ENCODE results near the gene MZB1.
A peak's percentile ranks its signal among the peaks of the same experiment; 100 is the strongest.
"Not testable (repeated sequence)": the region's sequence is repeated elsewhere in the genome, so short reads cannot be mapped to it uniquely, and the experiment has no call there.

The MZB1 gene

GRCh38 chr5:139410121-139410992, 20.6 kb upstream of the MZB1 start:
- DNase-seq = no peak

GRCh38 chr5:139409116-139409515, 19.4 kb upstream of the MZB1 start:
- DNase-seq = not testable (repeated sequence)

GRCh38 chr5:139408191-139408590, 18.5 kb upstream of the MZB1 start:
- no peak for DNase-seq

GRCh38 chr5:139407517-139407916, 17.8 kb upstream of the MZB1 start:
- no peak for DNase-seq

- DNase-seq = no peak
Observed at GRCh38 chr5:139406963-139407362, 17.2 kb upstream of the MZB1 start.

GRCh38 chr5:139404484-139404840, 14.7 kb upstream of the MZB1 start:
- no peak for DNase-seq

- DNase-seq = peak; percentile 96
Observed at GRCh38 chr5:139403787-139404483, 14.2 kb upstream of the MZB1 start, which contains the start of gene SPATA24. SPATA24 (minus strand) TSS chr5:139404089; CDS start chr5:139404060, 29 bp downstream.

GRCh38 chr5:139403418-139403786, 13.7 kb upstream of the MZB1 start:
- no peak for DNase-seq

GRCh38 chr5:139402561-139403158, 12.9 kb upstream of the MZB1 start:
- DNase-seq = no peak

GRCh38 chr5:139401546-139401945, 11.8 kb upstream of the MZB1 start:
- DNase-seq = no peak

GRCh38 chr5:139399501-139400121, 9.9 kb upstream of the MZB1 start:
- no peak for DNase-seq

GRCh38 chr5:139397921-139398320, 8.2 kb upstream of the MZB1 start:
- DNase-seq = no peak

- DNase-seq = no peak
Observed at GRCh38 chr5:139396691-139397090, 7.0 kb upstream of the MZB1 start.

- DNase-seq = no peak
Observed at GRCh38 chr5:139395844-139396640, 6.3 kb upstream of the MZB1 start.

GRCh38 chr5:139394654-139395566, 5.2 kb upstream of the MZB1 start, which contains the start of gene PROB1:
PROB1 (minus strand) TSS chr5:139395104; CDS start chr5:139395081, 23 bp downstream.
- DNase-seq = no peak

- peak; percentile 55 for DNase-seq
Observed at GRCh38 chr5:139394123-139394653, 4.5 kb upstream of the MZB1 start.

- DNase-seq = no peak
Observed at GRCh38 chr5:139393497-139394122, 3.9 kb upstream of the MZB1 start.

- DNase-seq = peak; percentile 65
Observed at GRCh38 chr5:139392678-139393496, 3.2 kb upstream of the MZB1 start.

- DNase-seq = no peak
Observed at GRCh38 chr5:139392324-139392677, 2.6 kb upstream of the MZB1 start.
